AG04450 (cell line): ENCODE results near the gene AUTS2. TPM values are rescaled to one million over a fixed set of nuclear protein-coding genes. Genes with fewer than 3 reads are reported as not detected.

Experiments used
- CTCF ChIA-PET: fragments of 300-600, 350-600 bp; formaldehyde crosslinking; extraction: SDS; loops from one replicate; lab custom pipeline; 2022; ENCODE audit warnings: antibody characterized with exemption, inconsistent platforms; lab: Charles Lee
- POLR2A ChIA-PET: fragments of 350-600 bp; formaldehyde crosslinking; extraction: SDS; loops from one replicate; lab custom pipeline; 2021; ENCODE audit warnings: antibody characterized with exemption, inconsistent platforms; lab: Yijun Ruan, JAX
- DNase-seq: peaks from one replicate; pipeline ENCODE4 v3.0.0-alpha.2; 2011; ENCODE audit warnings: low read depth, low spot score
- H3K27ac ChIP-seq: one replicate; pipeline ENCODE4 v1.5.1; 2012; ENCODE audit warnings: low read depth, low read length, control low read depth
- H3K27me3 ChIP-seq: one replicate; pipeline ENCODE4 v1.6.0; 2012; ENCODE audit warnings: low read length; ENCODE audit not compliant: control insufficient read depth, insufficient read depth
- H3K4me3 ChIP-seq: 2 replicates; pipeline ENCODE4 v1.5.1; 2011; ENCODE audit warnings: mild to moderate bottlenecking, low read depth, low read length, control low read depth
- H3K9me3 ChIP-seq: 2 replicates; pipeline ENCODE4 v1.5.1; 2012; ENCODE audit warnings: low read length; ENCODE audit not compliant: control insufficient read depth, insufficient read depth
- CTCF ChIP-seq: IDR thresholded peaks from 2 replicates; pipeline ENCODE4 v1.5.1; 2011; ENCODE audit warnings: low read depth, low read length, control low read depth, inconsistent platforms
- polyA plus RNA-seq: library from polyadenylated mRNA; depleted of rRNA; stranded (reverse); fragments of >200 nt; gene quantifications from 2 replicates; pipeline ENCODE4 v1.2.3, GENCODE V29; 2011

Gene AUTS2
- polyA plus RNA-seq, 1 experiment: 1.5 TPM

- no peak overlapping the region for H3K27ac ChIP-seq
- no peak for TF ChIP-seq CTCF
- H3K27me3 ChIP-seq: peaks cover 18% of the 10 kb centered on the region
- DNase-seq: no peak
- peaks cover 3% of the 10 kb centered on the region; the same call in 1 of the 2 replicates for H3K9me3 ChIP-seq
- ChIA-PET POLR2A (no interaction called here), CTCF (no interaction called here)
- peak overlapping the region; percentile 65 for H3K4me3 ChIP-seq
These were observed 411 bp downstream of the AUTS2 start for GRCh38 chr7:69598487-69599285.

GRCh38 chr7:69599286-69599954 lies 1.1 kb downstream of the AUTS2 start:
- Histone ChIP-seq H3K9me3 (peaks cover 3% of the 10 kb centered on the region; the same call in 1 of the 2 replicates), H3K4me3 (peak overlapping the region; percentile 65), H3K27ac (no peak overlapping the region), H3K27me3 (peaks cover 18% of the 10 kb centered on the region)
- CTCF ChIA-PET: no interaction called here
- POLR2A ChIA-PET: no interaction called here
- TF ChIP-seq CTCF: no peak
- no peak for DNase-seq

- no peak for DNase-seq
- H3K27ac ChIP-seq: no peak overlapping the region
- peak overlapping the region; percentile 65 for H3K4me3 ChIP-seq
- TF ChIP-seq CTCF: no peak
- ChIA-PET POLR2A (no interaction called here), CTCF (interaction anchor here (0.6 kb wide), 1 partner anchor 54 kb away, joined by 3 read pairs; no protein-coding TSS in a partner anchor)
- peaks cover 18% of the 10 kb centered on the region for H3K27me3 ChIP-seq
- peaks cover 3% of the 10 kb centered on the region; the same call in 1 of the 2 replicates for H3K9me3 ChIP-seq
These were observed 1.9 kb downstream of the AUTS2 start for GRCh38 chr7:69599955-69600709.

- POLR2A ChIA-PET: no interaction called here
- no peak overlapping the region for H3K27ac ChIP-seq
- DNase-seq: no peak
- no peak for TF ChIP-seq CTCF
- H3K9me3 ChIP-seq: peaks cover 3% of the 10 kb centered on the region; the same call in 1 of the 2 replicates
- CTCF ChIA-PET: no interaction called here
- no peak overlapping the region for H3K4me3 ChIP-seq
- peaks cover 18% of the 10 kb centered on the region for H3K27me3 ChIP-seq
These were observed 2.6 kb downstream of the AUTS2 start for GRCh38 chr7:69600710-69601519.
